Activated naive CD4-positive, alpha-beta T cell treated with Interleukin-2 at 50 U/mL for 16 hours (primary cell): Measurements from ENCODE around the gene ACSM6.
"Not testable (repeated sequence)": the region's sequence is repeated elsewhere in the genome, so short reads cannot be mapped to it uniquely, and the experiment has no call there.

ENCODE experiments used
- DNase-seq: peaks from one replicate; pipeline ENCODE4 v3.0.0-alpha.2; 2020

ACSM6 gene

GRCh38 chr10:95220539-95220938 is 26.5 kb downstream of the ACSM6 start:
- no peak for DNase-seq

DNA sequence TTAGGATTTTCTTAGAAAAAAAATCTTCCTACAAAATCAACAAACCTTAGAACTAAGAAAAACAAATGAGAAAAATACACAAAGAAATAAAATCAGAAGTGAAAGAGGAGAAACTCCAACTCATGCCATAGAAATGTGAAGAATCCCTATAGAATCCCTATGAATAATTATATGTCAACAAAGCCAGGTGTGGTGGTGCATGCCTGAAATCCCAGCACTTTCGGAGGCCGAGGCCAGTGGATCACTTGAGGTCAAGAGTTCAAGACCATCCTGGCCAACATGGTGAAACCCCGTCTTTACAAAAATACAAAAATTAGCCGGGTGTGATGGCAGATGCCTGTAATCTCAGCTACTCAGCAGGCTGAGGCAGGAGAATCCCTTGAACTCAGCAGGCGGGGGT is 27.1 kb downstream of the ACSM6 start:
- DNase-seq, result no peak

DNA sequence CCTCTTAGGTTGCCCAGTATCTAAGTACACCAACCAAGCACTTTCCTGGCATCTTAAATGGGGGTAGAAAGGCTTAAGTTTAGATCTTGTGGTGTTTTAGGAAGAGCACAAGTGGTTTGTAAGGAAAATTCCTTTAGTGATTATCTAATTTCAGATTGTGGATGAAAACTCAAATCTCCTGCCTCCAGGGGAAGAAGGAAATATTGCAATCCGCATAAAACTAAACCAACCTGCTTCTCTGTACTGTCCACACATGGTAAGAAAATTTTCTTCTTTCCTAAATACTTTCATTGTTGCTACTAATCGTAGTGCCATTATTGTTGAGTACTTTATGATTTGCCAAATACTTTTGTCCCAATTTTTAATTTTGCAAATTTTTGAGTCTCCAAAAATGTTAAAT is 31.1 kb downstream of the ACSM6 start:
- DNase-seq, result no peak

GRCh38 chr10:95228934-95229723 is 35.1 kb downstream of the ACSM6 start:
- DNase-seq, result not testable (repeated sequence)

DNA sequence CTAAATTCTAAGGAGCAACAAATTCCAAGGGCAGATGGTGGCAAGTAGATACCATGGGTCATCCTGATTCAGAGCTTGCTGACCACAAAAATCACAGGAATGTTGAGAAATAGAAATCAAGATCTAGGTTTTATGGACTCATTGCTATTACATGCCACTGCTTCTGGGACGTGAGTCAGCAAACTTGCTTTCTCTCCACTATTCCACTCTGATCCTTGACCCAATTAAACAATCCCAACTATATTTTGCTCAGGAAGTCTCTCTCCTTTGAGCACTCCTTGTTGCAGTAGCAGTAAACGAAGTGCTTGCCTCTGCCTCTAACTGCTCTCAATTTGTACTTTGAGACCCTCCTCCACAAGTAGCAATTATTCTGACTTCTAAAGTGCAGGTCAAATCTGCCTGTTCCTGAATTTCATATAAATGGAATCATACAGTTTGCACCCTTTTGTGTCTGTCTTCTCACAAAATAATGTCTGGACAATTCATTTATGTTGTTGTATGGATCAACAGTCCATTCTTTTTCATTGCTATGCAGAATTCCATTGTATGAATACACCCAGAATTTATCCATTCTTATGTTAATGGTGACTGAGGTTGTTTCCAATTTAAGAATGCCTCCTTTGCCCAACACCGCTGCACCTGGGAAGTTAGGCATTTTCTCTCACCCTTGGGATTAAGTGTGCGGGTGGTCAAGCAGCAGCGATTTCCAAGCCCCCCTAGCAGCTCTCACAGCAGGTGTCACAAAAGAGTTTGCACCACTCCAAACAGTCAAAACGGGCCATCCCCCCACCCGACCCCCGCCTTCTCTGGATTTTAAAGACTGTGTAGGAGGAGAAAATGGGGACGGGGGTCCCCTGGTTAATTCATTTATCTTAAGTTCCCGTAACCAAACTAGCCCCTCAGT is 35.9 kb downstream of the ACSM6 start:
- no peak for DNase-seq

GRCh38 chr10:95230677-95231586 is 36.9 kb downstream of the ACSM6 start:
- peak; percentile 18 for DNase-seq

- no peak for DNase-seq
Observed at GRCh38 chr10:95233377-95234034, 39.5 kb downstream of the ACSM6 start.

DNA sequence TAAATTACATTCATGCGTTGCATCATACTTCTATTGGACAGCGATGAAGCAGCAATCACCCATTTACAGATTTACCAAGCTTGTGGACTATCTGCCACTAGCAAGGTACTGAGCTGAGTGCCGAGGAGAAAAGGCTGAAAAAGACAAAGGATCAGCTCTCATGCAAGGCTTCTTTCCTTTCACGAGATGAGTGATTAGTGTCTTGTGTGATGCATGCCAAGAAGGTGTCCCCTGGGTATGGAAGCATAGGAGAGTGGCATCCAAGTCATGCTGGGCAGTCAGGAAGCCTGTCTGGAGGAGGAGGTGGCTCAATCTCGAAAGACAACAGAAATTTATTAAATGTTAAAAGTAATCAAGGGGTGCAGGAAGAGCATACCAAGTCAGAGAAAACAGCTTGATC is 40.9 kb downstream of the ACSM6 start:
- no peak for DNase-seq

DNA sequence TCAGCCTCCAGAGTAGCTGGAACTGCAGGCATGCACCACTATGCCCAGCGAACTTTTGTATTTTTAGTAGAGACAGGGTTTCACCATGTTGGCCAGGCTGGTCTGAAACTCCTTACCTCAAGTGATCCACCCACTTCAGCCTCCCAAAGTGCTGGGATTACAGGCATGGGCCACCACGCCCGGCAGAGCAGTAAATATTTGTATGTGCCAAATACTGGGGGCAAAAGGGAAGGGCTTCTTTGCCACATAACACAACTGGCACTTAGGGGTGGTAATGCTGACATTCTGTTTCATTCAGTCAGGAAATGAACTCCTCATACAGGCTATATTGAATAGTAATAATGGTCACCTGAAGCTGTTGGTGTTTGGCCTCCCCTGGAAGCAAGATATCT is 41.6 kb downstream of the ACSM6 start:
- DNase-seq, result no peak

DNA sequence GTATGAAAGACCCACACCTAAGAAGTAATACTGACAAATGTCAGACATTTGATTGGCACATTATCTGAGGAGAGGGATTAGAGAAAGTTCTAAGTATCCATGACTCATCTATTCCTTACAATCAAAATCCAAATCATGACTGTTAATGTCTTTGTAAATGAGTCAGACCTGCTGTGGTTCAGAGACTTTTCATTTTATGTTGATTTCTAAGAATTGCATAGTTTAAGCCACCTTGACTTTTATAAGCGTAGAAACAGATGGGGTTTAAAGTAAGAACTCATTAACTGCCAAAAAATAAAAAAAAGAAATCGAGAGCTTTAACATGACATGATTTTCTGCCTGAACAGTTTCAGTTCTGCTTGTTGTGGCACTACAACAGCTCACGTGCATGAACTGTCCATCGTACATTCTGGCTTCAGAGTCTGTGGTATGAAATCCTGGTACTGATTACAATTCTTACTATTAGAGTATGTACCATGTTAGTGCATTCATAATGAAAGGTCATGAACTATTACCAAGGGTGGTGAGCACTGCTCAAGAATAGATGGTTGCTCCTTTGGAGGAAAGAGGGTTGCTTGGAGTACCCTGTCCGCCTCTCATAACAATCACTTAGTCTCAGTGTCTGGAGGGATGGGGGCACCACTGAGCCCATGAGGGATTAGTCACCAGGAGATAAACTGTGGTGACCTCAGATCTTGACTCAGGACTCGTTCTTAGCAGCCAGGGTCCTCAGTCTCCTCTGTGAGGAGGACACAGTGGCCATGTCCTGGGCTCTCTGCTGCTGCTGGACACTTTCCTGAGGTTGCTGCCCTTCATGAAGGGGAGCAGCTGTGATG is 42.2 kb downstream of the ACSM6 start:
- no peak for DNase-seq

DNA sequence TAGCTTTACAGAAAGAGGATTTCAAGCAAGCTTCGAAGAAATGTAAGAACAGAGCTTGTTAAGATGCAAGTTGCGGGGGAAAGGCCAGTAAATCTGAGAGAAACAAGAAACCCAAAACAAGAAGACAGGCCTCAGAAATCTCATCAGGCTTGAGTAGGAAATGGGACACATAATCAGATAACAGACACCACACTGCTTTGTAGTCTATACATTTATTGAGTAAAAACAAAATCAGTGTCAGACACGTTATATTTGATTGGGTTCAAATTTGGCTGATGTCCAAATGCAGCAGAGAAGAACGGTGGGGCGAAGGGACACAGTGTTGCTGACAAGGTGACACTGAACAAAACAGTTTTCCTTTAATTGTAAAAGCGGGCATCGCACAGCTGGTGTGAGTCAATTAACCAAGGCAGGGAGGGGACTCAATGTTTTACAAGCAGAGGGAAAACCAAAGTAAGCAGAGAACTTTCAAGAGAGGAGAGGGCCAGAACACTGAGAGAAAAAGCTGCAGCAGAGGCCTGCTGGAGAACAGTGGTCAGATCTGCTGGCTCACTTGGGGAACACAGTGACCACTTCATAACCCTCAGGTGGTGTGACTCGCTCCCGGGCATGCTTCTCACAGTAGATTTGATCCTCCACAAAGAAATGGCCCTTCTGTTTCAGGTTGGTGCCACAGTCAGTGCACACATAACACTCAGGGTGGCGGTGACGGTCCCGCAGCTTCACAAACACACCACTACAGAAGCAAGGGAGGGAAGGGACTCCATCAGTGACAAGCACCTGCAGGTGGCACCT is 43.5 kb downstream of the ACSM6 start:
- DNase-seq, result no peak

DNA sequence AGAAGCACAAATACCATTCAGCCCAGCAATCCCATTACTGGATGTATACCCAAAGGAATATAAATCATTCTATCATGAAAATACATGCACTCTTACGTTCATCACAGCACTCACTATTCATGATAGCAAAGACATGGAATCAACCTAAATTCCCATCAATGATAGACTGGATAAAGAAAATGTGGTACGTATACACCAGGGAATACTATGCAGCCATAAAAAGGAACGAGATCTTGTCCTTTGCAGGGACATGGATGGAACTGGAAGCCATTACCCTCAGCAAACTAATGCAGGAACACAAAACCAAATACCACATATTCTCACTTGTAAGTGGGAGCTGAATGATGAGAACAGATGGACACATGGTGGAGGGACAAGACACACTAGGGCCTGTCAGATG is 46.1 kb downstream of the ACSM6 start:
- DNase-seq, result not testable (repeated sequence)

DNA sequence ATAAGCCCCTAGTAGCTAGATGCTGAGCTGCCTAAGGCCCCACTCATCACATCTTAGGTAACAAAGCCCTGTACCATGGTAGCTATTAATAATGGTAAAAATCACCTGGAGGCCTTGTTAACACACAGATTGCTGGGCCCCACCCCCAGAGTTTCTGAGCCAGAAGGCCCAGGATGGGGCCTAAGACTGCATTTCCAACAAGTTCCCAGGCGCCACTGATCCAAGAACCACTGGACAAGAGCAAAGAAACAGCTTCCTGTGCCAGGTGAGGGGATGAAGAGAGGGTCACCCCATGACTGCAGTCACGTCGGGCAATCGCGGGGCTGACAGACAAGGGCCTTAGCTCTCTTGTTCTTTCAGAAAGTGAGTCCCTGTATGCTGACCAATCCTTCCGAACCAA is 46.8 kb downstream of the ACSM6 start:
- no peak for DNase-seq

DNA sequence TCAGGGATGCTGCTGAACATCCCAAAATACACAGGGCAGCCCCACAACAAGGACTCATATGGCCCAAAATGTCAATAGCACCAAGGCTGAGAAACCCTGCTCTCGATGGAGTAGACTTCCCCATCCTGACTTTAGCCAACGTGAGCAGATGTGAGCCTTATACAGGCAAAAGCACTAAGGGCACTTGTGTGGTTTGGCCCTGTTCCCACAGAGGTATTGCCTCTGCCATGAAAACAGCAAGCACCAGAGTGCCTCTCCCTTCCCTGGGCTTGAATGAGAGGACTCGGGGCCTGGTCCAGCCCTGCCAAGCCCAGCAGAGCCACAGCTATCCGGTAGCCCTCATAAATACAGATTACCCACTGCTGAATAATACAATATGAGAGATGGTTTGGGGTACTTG is 47.5 kb downstream of the ACSM6 start:
- no peak for DNase-seq

- DNase-seq, result no peak
Observed at GRCh38 chr10:95242581-95243317, 48.7 kb downstream of the ACSM6 start.

- no peak for DNase-seq
Observed at GRCh38 chr10:95243318-95243617, 49.2 kb downstream of the ACSM6 start.

DNA sequence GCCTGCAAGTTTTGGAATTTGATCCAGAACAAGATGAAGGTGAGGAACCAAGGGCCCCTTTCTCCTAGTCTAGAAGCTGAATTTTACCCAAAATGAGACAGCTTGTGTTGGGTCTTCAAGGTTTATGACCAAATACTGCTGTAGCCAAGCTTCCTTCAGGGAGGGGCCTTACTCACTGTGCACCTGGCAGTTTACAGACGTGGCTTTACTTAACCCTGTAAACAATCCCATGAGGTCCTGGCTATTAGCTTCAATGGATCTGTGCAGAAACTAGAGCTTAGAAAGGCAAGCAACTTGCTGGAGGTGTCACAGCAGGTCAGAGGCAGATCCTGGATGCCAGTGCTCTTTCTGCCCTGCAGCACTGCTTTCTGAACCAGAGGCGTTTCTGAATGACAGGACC is 50.1 kb downstream of the ACSM6 start:
- no peak for DNase-seq

DNA sequence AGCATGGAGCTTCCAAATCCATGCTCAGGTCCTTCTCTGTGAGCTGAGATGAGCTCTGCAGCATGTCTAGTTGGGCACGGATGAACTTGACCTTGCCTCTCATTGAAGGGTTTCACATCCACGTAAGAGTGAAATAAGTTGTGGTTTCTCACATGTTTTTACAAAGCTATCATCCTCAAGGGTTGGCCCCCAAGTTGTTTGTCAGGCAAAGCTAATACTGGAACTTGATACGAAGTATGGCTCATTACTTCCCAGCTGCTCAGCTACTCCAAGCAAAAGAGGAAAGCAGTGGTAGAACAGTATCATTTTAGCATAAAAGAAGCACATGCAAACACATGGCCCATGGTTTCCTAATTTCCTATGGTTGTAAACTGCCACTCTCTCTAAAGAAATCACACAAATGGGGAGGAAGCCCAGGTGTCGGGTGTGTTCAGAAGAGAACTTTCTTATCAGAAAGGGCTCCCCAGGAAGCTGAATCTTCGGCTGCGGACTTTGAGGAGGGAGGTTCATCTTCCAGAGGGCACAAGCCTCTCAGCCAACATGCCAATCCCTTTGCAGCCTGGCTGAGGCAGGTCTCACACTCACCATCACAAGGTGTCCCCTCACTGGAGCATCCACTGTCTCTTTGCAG is 51.5 kb downstream of the ACSM6 start:
- DNase-seq, result no peak

GRCh38 chr10:95246582-95247051 is 52.6 kb downstream of the ACSM6 start:
- DNase-seq, result peak; percentile 44
